NCI-H2196 treated with DMSO at 0.1 percent for 48 hours (cell line): ENCODE measurements around the gene GSTK1.
"Not testable (repeated sequence)": the region's sequence is repeated elsewhere in the genome, so short reads cannot be mapped to it uniquely, and the experiment has no call there.

ENCODE experiments used
- DNase-seq: peaks from one replicate; lab custom pipeline; 2025; ENCODE audit not compliant: unreplicated experiment; lab: John Stamatoyannopoulos, UW

The GSTK1 gene

DNA sequence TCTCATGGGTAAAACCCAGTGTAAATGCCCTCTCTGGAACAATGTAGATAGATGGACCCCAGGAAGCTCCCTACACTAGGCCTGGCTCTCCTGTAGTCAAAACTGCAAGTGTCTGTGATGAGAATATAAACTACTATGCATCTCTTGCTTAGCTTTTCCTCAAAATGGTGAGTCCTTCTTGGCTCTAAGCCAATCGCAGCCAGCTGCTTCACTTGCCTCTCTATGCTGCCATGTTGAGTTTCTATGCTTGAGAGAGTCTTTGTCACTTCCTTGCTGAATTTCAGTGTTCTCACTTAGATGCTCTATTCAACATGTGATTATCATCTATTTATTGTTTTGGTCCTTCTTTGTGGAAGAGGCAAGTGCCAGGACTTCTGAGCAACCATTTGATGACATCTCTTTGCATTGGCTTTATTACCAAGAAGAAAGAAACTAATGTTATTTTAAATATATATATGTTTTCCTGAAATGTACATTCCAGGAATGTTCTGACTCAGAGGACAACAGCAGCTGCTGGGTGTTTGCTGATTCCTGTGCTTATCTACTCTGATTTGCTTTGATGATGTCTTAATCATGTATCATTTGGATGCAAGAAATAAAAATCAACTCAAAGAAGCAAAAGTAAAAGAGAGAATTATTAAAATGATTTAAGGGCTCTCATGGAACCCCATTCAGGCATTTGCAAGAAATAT is 24.8 kb upstream of the GSTK1 start:
- DNase-seq: no peak

GRCh38 chr7:143239813-143240212 is 23.4 kb upstream of the GSTK1 start:
- DNase-seq: no peak

DNA sequence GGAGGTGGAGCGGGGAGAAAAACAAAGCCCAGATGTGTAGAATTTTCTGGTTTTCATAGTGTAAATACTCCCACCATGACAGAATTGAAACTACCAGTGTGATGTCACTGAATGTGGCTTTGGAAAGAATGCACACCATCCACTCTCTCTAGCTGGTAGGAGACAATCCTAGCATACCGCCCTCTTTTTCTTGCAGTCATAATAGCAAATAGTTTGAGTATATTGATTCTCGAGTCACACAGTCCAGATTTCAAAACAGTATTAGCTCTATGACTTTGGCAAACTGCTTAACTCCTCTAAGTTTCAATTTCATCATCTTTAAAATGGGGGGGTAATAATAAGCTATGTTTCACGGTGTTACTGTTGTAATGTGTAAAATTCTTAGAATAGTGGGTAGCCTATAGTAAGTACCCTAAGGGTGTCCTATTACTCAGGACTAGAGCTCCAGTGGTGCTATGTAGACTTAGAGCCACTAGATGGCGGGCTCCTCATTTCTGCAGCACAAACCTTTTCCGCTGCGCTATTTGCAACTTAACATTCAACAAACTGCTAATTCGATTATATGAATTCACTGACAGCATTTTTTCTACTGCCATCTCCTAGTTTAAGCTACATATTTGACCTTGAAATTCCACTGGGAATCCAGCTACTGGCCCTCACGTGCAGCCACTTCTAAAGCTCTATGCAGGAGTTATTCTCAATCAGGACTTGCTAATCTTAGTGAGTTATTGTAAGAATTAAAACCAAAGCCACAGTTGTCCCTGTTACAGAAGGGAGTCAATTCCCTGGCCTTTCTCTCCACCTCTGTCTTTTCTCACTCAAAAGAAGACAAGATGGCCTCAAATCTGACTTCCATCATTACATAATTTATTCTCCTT is 22.7 kb upstream of the GSTK1 start:
- peak; percentile 53 for DNase-seq

DNA sequence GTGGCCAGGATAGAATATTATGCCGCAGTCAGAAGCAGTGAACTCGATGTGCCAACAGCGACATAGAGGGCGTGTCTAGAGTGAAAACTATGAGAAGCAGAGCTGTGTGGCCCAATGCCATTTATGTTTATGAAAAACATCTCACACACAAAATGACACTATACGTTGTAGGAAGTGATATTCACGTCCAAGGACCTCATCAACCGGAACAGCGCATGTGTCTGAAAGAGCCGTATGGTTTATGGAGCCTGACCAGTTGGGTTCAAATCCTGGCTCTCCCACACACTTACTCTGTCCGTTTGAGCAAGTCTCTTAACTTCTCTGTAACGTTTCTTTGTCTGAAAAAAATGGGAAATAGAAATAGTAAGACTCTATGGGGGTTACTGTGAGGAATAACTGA is 20.9 kb upstream of the GSTK1 start:
- no peak for DNase-seq

- no peak for DNase-seq
Measured at GRCh38 chr7:143243111-143243510, 20.1 kb upstream of the GSTK1 start.

DNA sequence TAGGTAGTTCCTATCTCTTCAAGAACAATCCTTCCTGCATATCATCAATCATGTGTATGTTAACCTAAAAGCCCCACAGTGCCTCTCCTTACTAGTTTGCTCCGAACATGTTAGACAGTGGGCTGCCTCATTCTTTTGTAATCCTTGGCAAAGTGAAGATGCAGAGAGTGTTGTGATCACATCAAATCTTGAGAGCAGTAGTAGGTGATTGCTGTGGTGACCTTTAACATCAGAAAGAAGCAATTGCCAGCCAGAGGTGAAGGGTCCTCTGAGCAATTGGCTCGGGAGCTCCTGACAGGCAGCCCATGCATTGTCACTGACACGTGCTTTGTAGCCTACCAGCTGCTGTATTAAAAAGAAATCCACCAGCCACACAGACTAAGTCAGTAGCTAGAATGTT is 19.6 kb upstream of the GSTK1 start:
- no peak for DNase-seq

DNA sequence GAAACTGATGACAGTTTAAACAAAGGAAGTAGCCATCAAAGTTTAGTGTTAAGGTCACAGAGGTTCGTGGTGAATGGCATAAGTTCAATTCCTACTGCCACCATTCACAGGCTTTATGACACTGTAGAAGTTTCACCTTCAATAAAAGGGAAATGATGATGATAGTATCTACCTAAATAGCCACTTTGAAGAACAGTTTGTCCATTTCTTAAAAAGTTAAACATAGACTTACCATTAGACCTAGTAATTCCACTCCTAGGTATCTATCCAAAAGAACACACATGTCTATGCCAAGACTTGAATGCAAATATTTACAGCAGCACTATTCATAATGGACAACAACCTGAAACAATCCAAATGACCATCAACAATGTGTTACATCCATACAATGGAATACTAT is 18.9 kb upstream of the GSTK1 start:
- DNase-seq: no peak

DNA sequence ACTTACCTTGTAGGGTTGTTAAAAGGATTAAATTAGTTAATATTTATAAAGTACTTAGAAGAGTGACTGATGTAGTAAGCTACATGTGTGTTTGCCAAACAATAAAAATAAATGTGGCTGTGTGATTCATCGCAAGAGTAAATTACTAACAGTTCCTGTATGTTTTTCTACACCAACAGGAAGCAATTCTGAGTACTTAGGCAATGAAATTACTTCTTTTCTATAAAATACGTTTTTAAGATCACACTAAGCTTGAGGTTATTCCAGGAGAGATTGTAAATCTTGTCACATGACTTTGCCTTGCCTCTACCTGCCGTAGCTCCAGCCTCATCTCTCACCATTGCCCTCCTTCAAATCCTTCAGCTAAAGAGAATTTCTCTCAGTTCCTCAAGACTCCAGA is 18.1 kb upstream of the GSTK1 start:
- DNase-seq: no peak

- no peak for DNase-seq
Measured at GRCh38 chr7:143247372-143247771, 15.9 kb upstream of the GSTK1 start.

DNA sequence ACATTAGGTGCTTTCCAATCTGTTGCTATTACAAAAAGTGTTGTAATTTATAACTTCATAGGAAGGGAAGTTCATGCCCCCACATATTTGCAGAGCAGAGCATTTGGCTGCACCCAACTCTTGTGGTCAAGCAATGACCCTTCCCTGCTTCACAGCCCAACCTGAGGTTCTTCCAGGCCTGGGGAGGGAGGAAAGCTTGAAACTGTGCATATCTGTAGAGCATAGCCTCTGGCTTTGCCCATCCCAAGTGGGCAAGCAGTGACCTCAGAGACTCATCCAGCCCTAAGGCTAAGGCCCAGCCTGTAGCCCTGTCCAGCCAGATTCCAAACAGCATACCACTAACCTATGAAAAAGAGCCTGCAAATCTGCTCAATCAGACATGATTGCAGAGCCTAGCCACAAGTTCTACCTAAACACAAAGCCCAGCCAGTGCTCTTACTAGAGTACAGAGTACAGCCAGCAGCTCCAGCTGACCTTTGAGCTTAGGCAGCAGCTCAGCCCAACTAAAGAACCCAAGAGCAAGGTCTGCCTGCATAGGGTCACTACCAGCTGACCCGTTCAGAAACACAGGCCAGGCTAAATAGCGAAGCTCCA is 14.4 kb upstream of the GSTK1 start:
- no peak for DNase-seq

GRCh38 chr7:143250199-143250598 is 13.0 kb upstream of the GSTK1 start:
- DNase-seq: no peak

DNA sequence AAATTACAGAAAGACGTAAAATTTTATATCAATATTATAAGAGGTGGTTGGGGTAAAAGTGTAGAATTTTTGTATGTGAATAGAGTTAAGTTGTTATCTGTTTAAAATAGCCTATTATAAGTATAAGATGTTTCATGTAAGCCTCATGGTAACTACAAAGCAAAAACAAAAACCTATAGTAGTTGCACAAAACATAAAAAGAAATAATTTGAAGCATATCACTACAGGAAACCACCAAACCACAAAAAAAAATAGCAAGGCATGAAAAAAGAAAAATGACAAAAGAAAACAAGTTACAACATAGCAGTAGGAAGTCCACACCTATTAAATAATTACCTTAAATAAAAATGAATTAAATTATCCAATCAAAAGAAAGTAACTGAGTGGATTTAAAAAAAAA is 12.4 kb upstream of the GSTK1 start:
- DNase-seq: no peak

DNA sequence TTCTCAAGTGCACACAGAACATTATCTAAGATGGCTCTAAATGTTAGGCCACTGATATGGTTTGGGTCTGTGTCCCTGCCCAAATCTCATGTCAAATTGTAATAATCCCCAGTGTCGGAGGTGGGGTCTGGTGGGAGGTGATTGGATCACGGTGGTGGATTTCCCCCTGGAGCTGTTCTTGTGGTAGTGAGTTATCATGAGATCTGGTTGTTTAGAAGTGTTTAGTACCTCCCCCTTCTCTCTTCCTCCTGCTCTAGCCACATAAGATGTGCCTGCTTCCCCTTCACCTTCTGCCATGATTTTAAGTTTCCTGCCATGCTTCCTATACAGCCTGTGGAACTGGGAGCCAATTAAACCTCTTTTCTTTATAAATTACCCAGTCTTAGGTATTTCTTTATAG is 11.2 kb upstream of the GSTK1 start:
- DNase-seq: no peak

- DNase-seq: no peak
Measured at GRCh38 chr7:143255564-143255963, 7.7 kb upstream of the GSTK1 start.

DNA sequence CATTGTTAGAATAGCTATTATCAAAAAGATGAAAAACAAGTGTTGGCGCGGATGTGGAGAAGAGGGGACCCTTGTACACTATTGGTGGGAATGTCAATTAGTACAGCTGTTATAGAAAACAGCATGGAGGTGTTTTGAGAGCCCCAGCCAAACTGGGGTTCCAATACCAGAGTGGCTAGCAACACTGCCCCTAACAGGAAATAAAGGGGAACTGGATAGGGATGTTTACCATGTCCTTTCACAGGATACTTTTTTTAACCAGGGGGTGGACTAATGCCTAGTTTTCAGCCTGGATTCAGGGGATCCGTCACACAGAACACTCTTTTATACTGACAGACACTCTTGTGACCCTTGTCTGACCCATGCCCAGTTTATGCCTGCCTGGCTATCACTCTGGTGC is 6.9 kb upstream of the GSTK1 start:
- no peak for DNase-seq

- no peak for DNase-seq
Measured at GRCh38 chr7:143256932-143257331, 6.3 kb upstream of the GSTK1 start.

DNA sequence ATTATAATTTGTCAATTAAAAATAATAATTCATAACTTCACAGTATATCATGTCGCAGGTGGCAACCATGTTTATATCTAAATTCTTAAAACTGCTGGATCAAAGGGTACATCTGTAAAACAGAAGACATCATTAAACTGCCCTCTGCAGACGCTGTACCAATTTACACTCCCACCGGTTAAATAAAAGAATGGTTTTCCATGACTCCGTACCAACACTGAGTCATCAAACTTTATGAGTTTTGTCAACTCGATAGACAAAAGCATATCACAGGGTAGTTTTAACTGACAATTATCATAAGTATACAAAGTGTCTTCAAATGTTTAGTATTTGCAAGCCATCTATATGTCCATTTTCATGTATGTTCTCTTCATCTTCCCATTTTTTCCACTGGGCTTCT is 5.7 kb upstream of the GSTK1 start:
- DNase-seq: no peak

GRCh38 chr7:143258831-143259230 is 4.4 kb upstream of the GSTK1 start:
- no peak for DNase-seq

DNA sequence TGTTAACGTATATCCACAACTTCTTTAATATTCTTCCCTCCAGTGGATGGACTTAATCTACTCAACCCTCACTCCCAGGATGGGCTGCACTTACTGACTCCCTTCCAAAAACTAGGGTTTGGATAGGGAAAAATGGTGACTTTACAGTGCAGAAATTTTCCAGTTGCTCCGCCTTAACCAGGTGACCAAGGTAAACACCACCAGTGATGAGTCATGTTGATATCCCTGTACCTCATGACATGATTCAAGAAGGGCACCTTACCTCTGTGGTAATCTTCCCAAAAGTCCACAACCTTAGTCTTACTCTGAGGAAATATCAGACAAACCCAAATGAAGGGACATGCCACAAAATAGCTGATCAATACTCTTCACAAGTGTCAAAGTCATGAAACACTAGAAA is 3.5 kb upstream of the GSTK1 start:
- no peak for DNase-seq

DNA sequence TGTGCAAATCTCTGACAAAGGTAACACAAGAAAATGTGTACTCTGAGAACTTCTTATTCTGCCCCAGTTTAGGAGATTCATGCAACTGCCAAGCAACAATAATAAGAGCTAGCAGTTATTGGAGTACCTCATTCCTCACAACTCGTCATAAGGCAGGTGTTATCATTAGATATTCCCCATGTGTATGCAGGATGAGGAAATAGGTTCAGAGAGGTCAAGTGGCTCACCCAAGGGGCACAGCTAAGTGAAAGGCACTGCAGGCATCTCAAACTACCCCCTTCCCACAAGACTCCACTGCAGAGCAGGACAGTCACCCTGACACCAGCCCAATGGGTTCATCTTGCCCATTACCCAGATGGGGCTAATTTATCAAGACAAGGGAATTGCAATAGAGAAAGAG is 1.3 kb upstream of the GSTK1 start:
- DNase-seq: no peak

DNA sequence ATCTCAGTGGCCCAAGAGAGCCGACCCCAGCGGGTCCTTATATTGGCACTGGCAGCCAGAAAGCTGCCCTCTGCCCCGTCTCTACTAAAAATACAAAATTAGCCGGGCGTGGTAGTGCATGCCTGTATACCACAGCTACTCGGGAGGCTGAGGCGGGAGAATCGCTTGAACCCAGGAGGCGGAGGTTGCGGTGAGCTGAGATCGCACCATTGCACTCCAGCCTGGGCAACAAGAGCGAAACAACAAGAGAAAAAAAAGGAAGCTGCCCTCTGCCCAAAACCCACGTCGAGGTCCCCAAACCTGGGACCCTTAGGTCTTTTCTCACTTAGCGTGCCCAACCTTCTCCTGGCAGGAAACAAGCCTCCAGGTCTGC is 941 bp downstream of the GSTK1 start:
- DNase-seq: not testable (repeated sequence)

DNA sequence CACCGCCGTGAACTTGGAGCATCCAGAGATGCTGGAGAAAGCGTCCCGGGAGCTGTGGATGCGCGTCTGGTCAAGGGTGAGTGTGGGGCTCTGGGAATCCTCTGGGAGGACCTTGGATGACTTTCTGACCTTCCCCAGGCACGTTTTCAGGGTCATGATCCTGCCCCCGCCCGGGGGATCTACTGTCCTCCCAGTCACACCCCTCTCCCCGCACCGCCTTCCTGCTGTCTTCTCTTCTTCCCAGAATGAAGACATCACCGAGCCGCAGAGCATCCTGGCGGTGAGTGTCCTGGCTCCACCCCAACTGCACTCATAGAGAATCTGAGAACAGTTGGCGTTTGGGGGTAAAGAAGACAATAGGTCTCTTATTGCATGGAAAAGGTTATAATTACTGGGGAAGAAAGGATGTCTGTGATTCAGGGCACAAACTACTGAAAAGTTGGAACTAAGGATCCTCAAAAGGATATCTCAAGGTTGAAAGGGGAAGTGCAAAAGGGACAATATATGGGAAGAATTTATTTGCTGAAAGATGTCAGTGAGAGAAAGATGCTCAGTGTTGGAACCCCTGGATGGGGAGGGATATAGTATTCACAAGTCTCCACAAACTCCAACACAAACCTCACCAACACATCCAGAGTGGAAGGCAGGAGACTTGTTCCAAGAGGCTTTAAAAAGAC is 1.9 kb downstream of the GSTK1 start:
- no peak for DNase-seq
